Suprapubic skin (tissue), 4 donors: Measurements from ENCODE around the gene EGFR. TPM values are rescaled to one million over a fixed set of nuclear protein-coding genes. Genes with fewer than 3 reads are reported as not detected.

Source experiments
- DNase-seq, 2 donors: peaks; one replicate each; pipeline ENCODE4 v3.0.0-alpha.2; 2019; ENCODE audit warnings: low spot score in 2 of 2
- H3K27ac ChIP-seq: fragments of 200-600 bp; sonication (generic); one replicate; pipeline ENCODE4 v1.5.1; 2019
- H3K27me3 ChIP-seq: fragments of 200-600 bp; sonication (generic); one replicate; pipeline ENCODE4 v1.5.1; 2019
- H3K36me3 ChIP-seq: fragments of 200-600 bp; sonication (generic); one replicate; pipeline ENCODE4 v1.5.1; 2019
- H3K4me1 ChIP-seq: fragments of 200-600 bp; sonication (generic); one replicate; pipeline ENCODE4 v1.5.1; 2019
- H3K4me3 ChIP-seq: fragments of 200-600 bp; sonication (generic); one replicate; pipeline ENCODE4 v1.5.1; 2019; ENCODE audit warnings: mild to moderate bottlenecking
- H3K9me3 ChIP-seq: fragments of 200-600 bp; sonication (generic); one replicate; pipeline ENCODE4 v1.5.1; 2019
- CTCF ChIP-seq, 2 donors: fragments of 200-600 bp in 1 of 2; fragments of 450-650 bp in 1 of 2; sonication (generic) in 1 of 2; IDR thresholded peaks; one replicate each; pipeline ENCODE4 v1.5.1; 2016 to 2019; ENCODE audit warnings: antibody characterized with exemption in 2 of 2, mild to moderate bottlenecking in 1 of 2, moderate library complexity in 1 of 2
- EP300 ChIP-seq: sonication (generic); formaldehyde crosslinking; IDR thresholded peaks from one replicate; pipeline ENCODE4 v1.6.1; 2017; ENCODE audit warnings: antibody characterized with exemption
- POLR2A ChIP-seq, 2 donors: fragments of 450-650 bp; IDR thresholded peaks; one replicate each; pipeline ENCODE4 v1.6.1; 2017; ENCODE audit warnings: antibody characterized with exemption in 2 of 2, mild to moderate bottlenecking in 2 of 2, moderate library complexity in 2 of 2
- POLR2AphosphoS5 ChIP-seq, 3 donors: sonication (generic); formaldehyde crosslinking; IDR thresholded peaks; one replicate each; pipeline ENCODE4 v1.6.1; 2017; ENCODE audit warnings: antibody characterized with exemption in 3 of 3
- WGBS: methylation state at CpG from one replicate; pipeline ENCODE4 v1.1.5; 2018; 5-methylcytosine and 5-hydroxymethylcytosine counted together
- total RNA-seq, 4 donors: library from RNA; depleted of rRNA; stranded (reverse); fragments of >200 nt; gene quantifications; one replicate each; pipeline ENCODE4 v1.1.0, GENCODE V29; 2016

Gene EGFR
- total RNA-seq, 4 donors from 2014 or later, result 231 to 341 (median 271) TPM

DNA sequence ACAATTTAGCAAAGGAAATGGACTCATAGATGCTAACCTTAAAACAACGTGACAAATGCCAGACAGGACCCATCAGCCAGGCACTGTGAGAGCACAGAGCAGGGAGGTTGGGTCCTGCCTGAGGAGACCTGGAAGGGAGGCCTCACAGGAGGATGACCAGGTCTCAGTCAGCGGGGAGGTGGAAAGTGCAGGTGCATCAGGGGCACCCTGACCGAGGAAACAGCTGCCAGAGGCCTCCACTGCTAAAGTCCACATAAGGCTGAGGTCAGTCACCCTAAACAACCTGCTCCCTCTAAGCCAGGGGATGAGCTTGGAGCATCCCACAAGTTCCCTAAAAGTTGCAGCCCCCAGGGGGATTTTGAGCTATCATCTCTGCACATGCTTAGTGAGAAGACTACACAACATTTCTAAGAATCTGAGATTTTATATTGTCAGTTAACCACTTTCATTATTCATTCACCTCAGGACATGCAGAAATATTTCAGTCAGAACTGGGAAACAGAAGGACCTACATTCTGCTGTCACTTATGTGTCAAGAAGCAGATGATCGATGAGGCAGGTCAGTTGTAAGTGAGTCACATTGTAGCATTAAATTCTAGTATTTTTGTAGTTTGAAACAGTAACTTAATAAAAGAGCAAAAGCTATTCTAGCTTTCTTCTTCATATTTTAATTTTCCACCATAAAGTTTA is 188.8 kb downstream of the EGFR start:
- Histone ChIP-seq H3K36me3 (peaks cover 68% of the 10 kb centered on the region), H3K4me3 (no peak overlapping the region), H3K9me3 (no peaks in the 10 kb centered on the region), H3K27ac (no peak overlapping the region), H3K4me1 (peaks cover 4% of the 10 kb centered on the region), H3K27me3 (no peaks in the 10 kb centered on the region)
- DNase-seq, result no peak
- TF ChIP-seq CTCF (IDR thresholded peaks at IDR 0.05), result no peak
- TF ChIP-seq EP300, result no peak
- 85% methylated on average over 4 of the region's 4 CpGs for WGBS

DNA sequence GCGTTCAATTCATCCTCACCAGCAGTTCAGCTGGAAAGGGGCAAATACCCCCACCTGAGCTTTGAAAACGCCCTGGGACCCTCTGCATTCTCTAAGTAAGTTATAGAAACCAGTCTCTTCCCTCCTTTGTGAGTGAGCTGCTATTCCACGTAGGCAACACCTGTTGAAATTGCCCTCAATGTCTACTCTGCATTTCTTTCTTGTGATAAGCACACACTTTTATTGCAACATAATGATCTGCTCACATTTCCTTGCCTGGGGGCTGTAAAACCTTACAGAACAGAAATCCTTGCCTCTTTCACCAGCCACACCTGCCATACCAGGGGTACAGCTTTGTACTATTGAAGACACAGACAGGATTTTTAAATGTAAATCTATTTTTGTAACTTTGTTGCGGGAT is 190.5 kb downstream of the EGFR start:
- WGBS, result 76% methylated on average over 4 of the region's 4 CpGs
- DNase-seq, result no peak

DNA sequence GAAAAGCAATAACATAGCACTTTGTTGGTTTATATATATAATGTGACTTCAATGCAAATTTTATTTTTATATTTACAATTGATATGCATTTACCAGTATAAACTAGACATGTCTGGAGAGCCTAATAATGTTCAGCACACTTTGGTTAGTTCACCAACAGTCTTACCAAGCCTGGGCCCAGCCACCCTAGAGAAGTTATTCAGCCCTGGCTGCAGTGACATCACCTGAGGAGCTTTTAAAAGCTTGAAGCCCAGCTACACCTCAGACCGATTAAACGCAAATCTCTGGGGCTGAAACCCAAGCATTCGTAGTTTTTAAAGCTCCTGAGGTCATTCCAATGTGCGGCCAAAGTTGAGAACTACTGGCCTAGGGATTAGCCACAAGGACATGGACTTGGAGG is 191.4 kb downstream of the EGFR start:
- no peaks in the 10 kb centered on the region for H3K9me3 ChIP-seq
- H3K27me3 ChIP-seq, result no peaks in the 10 kb centered on the region
- no peak overlapping the region for H3K4me3 ChIP-seq
- 98% methylated on average over 4 of the region's 4 CpGs for WGBS
- peaks cover 18% of the 10 kb centered on the region for H3K4me1 ChIP-seq
- no peak for DNase-seq
- peaks cover 43% of the 10 kb centered on the region for H3K36me3 ChIP-seq
- TF ChIP-seq EP300 (no peak), CTCF (IDR thresholded peaks at IDR 0.05) (no peak), POLR2A (IDR thresholded peaks at IDR 0.05) (no peak), POLR2AphosphoS5 (IDR thresholded peaks at IDR 0.05) (no peak)
- no peak overlapping the region for H3K27ac ChIP-seq

More for the DNA sequence above, 190.5 kb downstream of the EGFR start:
- no peaks in the 10 kb centered on the region for H3K27me3 ChIP-seq
- no peaks in the 10 kb centered on the region for H3K9me3 ChIP-seq
- peaks cover 51% of the 10 kb centered on the region for H3K36me3 ChIP-seq
- H3K4me3 ChIP-seq, result no peak overlapping the region
- no peak for TF ChIP-seq EP300
- TF ChIP-seq POLR2A (IDR thresholded peaks at IDR 0.05), result no peak
- TF ChIP-seq CTCF (IDR thresholded peaks at IDR 0.05), result no peak
- H3K4me1 ChIP-seq, result peaks cover 18% of the 10 kb centered on the region
- H3K27ac ChIP-seq, result no peak overlapping the region

- peaks cover 18% of the 10 kb centered on the region for H3K4me1 ChIP-seq
- no peak overlapping the region for H3K27ac ChIP-seq
- TF ChIP-seq POLR2A (IDR thresholded peaks at IDR 0.05), result no peak
- TF ChIP-seq POLR2AphosphoS5 (IDR thresholded peaks at IDR 0.05), result no peak
- no peaks in the 10 kb centered on the region for H3K9me3 ChIP-seq
- no peaks in the 10 kb centered on the region for H3K27me3 ChIP-seq
- peaks cover 38% of the 10 kb centered on the region for H3K36me3 ChIP-seq
- no peak for DNase-seq
- 75% methylated on average over 1 of the region's 1 CpG for WGBS
- H3K4me3 ChIP-seq, result no peak overlapping the region
Observed at GRCh38 chr7:55210716-55211115, 191.9 kb downstream of the EGFR start.

DNA sequence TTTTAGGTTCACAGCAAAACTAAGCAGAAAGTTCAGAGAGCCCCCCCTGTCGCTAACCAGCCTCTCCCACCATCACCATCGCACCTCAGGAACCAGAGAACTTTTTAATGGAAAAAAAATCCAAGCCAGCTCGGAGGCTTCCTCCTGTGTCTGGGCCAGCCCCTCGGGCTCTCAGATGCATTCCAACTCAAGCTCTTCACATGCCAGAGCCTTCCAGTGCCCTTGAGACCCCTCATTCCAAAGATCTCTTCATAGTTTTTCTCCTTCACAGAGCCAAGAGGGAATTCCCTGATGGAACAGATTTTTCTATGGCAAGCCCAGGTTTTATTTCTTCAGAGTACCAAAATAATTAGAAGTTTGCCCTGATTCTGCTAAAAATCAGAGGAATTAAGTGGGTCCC is 192.9 kb downstream of the EGFR start:
- Histone ChIP-seq H3K4me3 (no peak overlapping the region), H3K4me1 (peaks cover 18% of the 10 kb centered on the region), H3K27me3 (no peaks in the 10 kb centered on the region), H3K9me3 (no peaks in the 10 kb centered on the region), H3K27ac (no peak overlapping the region), H3K36me3 (peaks cover 28% of the 10 kb centered on the region)
- TF ChIP-seq EP300 (no peak), CTCF (IDR thresholded peaks at IDR 0.05) (no peak), POLR2A (IDR thresholded peaks at IDR 0.05) (no peak), POLR2AphosphoS5 (IDR thresholded peaks at IDR 0.05) (no peak)
- WGBS, result 51% methylated on average over 4 of the region's 4 CpGs
- no peak for DNase-seq

DNA sequence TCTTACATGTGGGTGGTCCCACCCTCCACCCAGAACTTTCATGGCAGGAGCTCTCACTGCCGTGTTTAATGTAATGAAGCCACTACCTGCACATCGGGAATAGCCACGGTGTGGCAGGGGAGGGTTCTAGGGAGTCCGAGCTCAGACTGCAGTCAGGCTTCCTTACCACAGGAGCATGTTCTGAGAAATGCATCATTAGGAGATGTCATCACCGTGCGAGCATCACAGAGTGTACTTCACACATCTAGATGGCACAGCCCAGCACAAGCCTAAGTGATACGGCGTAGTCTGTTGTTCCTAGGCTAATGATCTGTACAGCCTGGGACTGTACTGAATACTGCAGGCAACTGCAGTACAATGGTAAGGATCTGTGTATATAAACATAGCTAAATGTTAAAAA is 193.4 kb downstream of the EGFR start:
- Histone ChIP-seq H3K36me3 (peaks cover 23% of the 10 kb centered on the region), H3K4me3 (no peak overlapping the region), H3K27me3 (no peaks in the 10 kb centered on the region), H3K27ac (no peak overlapping the region), H3K4me1 (peaks cover 18% of the 10 kb centered on the region), H3K9me3 (no peaks in the 10 kb centered on the region)
- WGBS, result 60% methylated on average over 8 of the region's 8 CpGs
- TF ChIP-seq POLR2A (IDR thresholded peaks at IDR 0.05) (no peak), POLR2AphosphoS5 (IDR thresholded peaks at IDR 0.05) (no peak), CTCF (IDR thresholded peaks at IDR 0.05) (no peak), EP300 (no peak)
- DNase-seq, result no peak
